Esophagus mucosa (tissue), 1 donor: ENCODE results near the gene AFMID. TPM values are rescaled to one million over a fixed set of nuclear protein-coding genes. Genes with fewer than 3 reads are reported as not detected.
A peak's percentile ranks its signal among the peaks of the same experiment; 100 is the strongest.
"Not testable (repeated sequence)": the region's sequence is repeated elsewhere in the genome, so short reads cannot be mapped to it uniquely, and the experiment has no call there.

ENCODE experiments used
- ATAC-seq: fragments of 200-7000 bp; cut with Tn5 transposase; one replicate; pipeline ENCODE4 v1.9.1; 2020
- total RNA-seq: library from RNA; stranded (reverse); gene quantifications from one replicate; pipeline ENCODE4 v1.2.4, GENCODE V29; 2023
- donor health status: DM: yes; HTN: yes; CAD: no.

Gene AFMID
- total RNA-seq, 1 donor from 2014 or later, result 19.2 TPM

GRCh38 chr17:78239489-78239931 is 52.3 kb downstream of the AFMID start:
- peak; percentile 5 for ATAC-seq

- ATAC-seq, result no peak
Observed at GRCh38 chr17:78240012-78240655, 53.0 kb downstream of the AFMID start.

GRCh38 chr17:78240839-78241238 is 53.7 kb downstream of the AFMID start:
- ATAC-seq, result no peak

- peak; percentile 13 for ATAC-seq
Observed at GRCh38 chr17:78241277-78242023, 54.3 kb downstream of the AFMID start.

- peak; percentile 45 for ATAC-seq
Observed at GRCh38 chr17:78242024-78242742, 55.0 kb downstream of the AFMID start.

- ATAC-seq, result no peak
Observed at GRCh38 chr17:78247304-78247703, 60.1 kb downstream of the AFMID start.

GRCh38 chr17:78248051-78248914 is 61.1 kb downstream of the AFMID start:
- no peak for ATAC-seq

GRCh38 chr17:78249074-78249817 is 62.1 kb downstream of the AFMID start:
- no peak for ATAC-seq

GRCh38 chr17:78249818-78250806 is 63.0 kb downstream of the AFMID start:
- ATAC-seq, result no peak

GRCh38 chr17:78250891-78251772 is 64.0 kb downstream of the AFMID start:
- peak; percentile 82 for ATAC-seq

- ATAC-seq, result no peak
Observed at GRCh38 chr17:78251773-78252103, 64.6 kb downstream of the AFMID start.

GRCh38 chr17:78252111-78252634 is 65.0 kb downstream of the AFMID start:
- ATAC-seq, result peak; percentile 8

- no peak for ATAC-seq
Observed at GRCh38 chr17:78252701-78253635, 65.8 kb downstream of the AFMID start.

- ATAC-seq, result not testable (repeated sequence)
Observed at GRCh38 chr17:78253636-78253945, 66.4 kb downstream of the AFMID start.

- ATAC-seq, result peak; percentile 40
Observed at GRCh38 chr17:78253946-78254672, 66.9 kb downstream of the AFMID start.

- no peak for ATAC-seq
Observed at GRCh38 chr17:78255029-78255656, 68.0 kb downstream of the AFMID start.
